Calu3 (cell line): ENCODE measurements around the gene UGT1A10. TPM values are rescaled to one million over a fixed set of nuclear protein-coding genes. Genes with fewer than 3 reads are reported as not detected.
A peak's percentile ranks its signal among the peaks of the same experiment; 100 is the strongest.

Experiments
- BruUV-seq: library from RNA; stranded (reverse); fragments of 400-500 nt; replicated peaks from 2 replicates; lab custom pipeline; 2021; lab: Mats Ljungman, UMichigan
- CTCF ChIA-PET: fragments of 300-600 bp; sonication (Branson Sonifier 250); formaldehyde crosslinking; loops from one replicate; lab custom pipeline; 2022; ENCODE audit warnings: antibody characterized with exemption; lab: Charles Lee
- DNase-seq: peaks from one replicate; pipeline ENCODE4 v3.0.0; 2022
- H3K27ac Mint-ChIP-seq: one replicate; pipeline ENCODE4 v1.8.0; 2022; ENCODE audit warnings: mixed read lengths; ENCODE audit not compliant: unreplicated experiment
- H3K27me3 Mint-ChIP-seq: one replicate; pipeline ENCODE4 v1.8.0; 2022; ENCODE audit warnings: mixed read lengths; ENCODE audit not compliant: unreplicated experiment
- H3K36me3 Mint-ChIP-seq: one replicate; pipeline ENCODE4 v1.8.0; 2022; ENCODE audit warnings: mild to moderate bottlenecking, moderate library complexity, mixed read lengths; ENCODE audit not compliant: insufficient read depth, unreplicated experiment
- H3K4me1 Mint-ChIP-seq: one replicate; pipeline ENCODE4 v1.8.0; 2022; ENCODE audit warnings: mild to moderate bottlenecking, low read depth, mixed read lengths; ENCODE audit not compliant: unreplicated experiment
- H3K4me3 Mint-ChIP-seq: one replicate; pipeline ENCODE4 v1.8.0; 2022; ENCODE audit warnings: mild to moderate bottlenecking, low read depth, moderate library complexity, mixed read lengths; ENCODE audit not compliant: unreplicated experiment
- H3K9me3 Mint-ChIP-seq: one replicate; pipeline ENCODE4 v1.8.0; 2022; ENCODE audit warnings: low read depth, mixed read lengths; ENCODE audit not compliant: unreplicated experiment
- CTCF ChIP-seq: fragments of 200-600 bp; IDR thresholded peaks from one replicate; pipeline ENCODE4 v1.8.0; 2022; ENCODE audit warnings: antibody characterized with exemption; ENCODE audit not compliant: unreplicated experiment
- intact Hi-C: fragments of 100-400 bp; cut with micrococcal nuclease; formaldehyde crosslinking; loops from one replicate; pipeline ENCODE4 v1.10.0; 2022; ENCODE audit not compliant: unreplicated experiment
- total RNA-seq: library from RNA; stranded (reverse); gene quantifications from 2 replicates; pipeline ENCODE4 v1.2.3, GENCODE V29; 2022

UGT1A10 gene
- total RNA-seq, 1 experiment from 2014 or later = 107 TPM

GRCh38 chr2:233760043-233760442 lies 123.8 kb downstream of the UGT1A10 start, which contains the start of gene UGT1A1:
UGT1A1 (plus strand) TSS chr2:233760270; CDS start chr2:233760288, 18 bp downstream.
- Mint-ChIP-seq H3K9me3 (no peaks in the 10 kb centered on the region), H3K4me3 (peak within 1 kb of the TSS; percentile 59), H3K27ac (peak within 1 kb of the TSS; percentile 81), H3K4me1 (peaks cover 84% of the 10 kb centered on the region), H3K36me3 (peaks cover 30% of the 10 kb centered on the region), H3K27me3 (no peaks in the 10 kb centered on the region)
- CTCF ChIA-PET = interaction anchor here (0.9 to 1.4 kb wide), 3 partner anchors 53 to 64 kb away, joined by 3 to 4 read pairs (median 4); no protein-coding TSS in a partner anchor
- intact Hi-C loops = loop anchor here (5.0 to 10.0 kb wide), 2 partner anchors 68 to 125 kb away; partner anchors contain the start of genes UGT1A10 and UGT1A6
- DNase-seq = peak; percentile 62
- BruUV-seq = no TSS peak
- no peak for TF ChIP-seq CTCF

- Mint-ChIP-seq H3K27ac (peak overlapping the region; percentile 81), H3K4me1 (peaks cover 87% of the 10 kb centered on the region), H3K36me3 (peaks cover 30% of the 10 kb centered on the region), H3K4me3 (peak overlapping the region; percentile 59), H3K9me3 (no peaks in the 10 kb centered on the region), H3K27me3 (no peaks in the 10 kb centered on the region)
- intact Hi-C loops = loop anchor here (5.0 to 10.0 kb wide), 2 partner anchors 69 to 126 kb away; partner anchors contain the start of genes UGT1A10 and UGT1A6
- DNase-seq = no peak
- TF ChIP-seq CTCF = no peak
- no TSS peak for BruUV-seq
- CTCF ChIA-PET = interaction anchor here (1.4 kb wide), 1 partner anchor 63 kb away, joined by 3 read pairs; no protein-coding TSS in a partner anchor
These were observed 125.0 kb downstream of the UGT1A10 start for GRCh38 chr2:233761040-233761769.

- no peak for TF ChIP-seq CTCF
- no peaks in the 10 kb centered on the region for H3K9me3 Mint-ChIP-seq
- intact Hi-C loops = loop anchor here (5.0 to 10.0 kb wide), 2 partner anchors 72 to 129 kb away; partner anchors contain the start of genes UGT1A10 and UGT1A6
- DNase-seq = peak; percentile 7
- peaks cover 68% of the 10 kb centered on the region for H3K4me1 Mint-ChIP-seq
- H3K27ac Mint-ChIP-seq = peak overlapping the region; percentile 50
- no peaks in the 10 kb centered on the region for H3K27me3 Mint-ChIP-seq
- CTCF ChIA-PET = interaction anchor here (0.6 kb wide), 1 partner anchor 77 kb away, joined by 3 read pairs; no protein-coding TSS in a partner anchor
- BruUV-seq = no TSS peak
- H3K4me3 Mint-ChIP-seq = peak overlapping the region; percentile 45
- peaks cover 22% of the 10 kb centered on the region for H3K36me3 Mint-ChIP-seq
These were observed 128.0 kb downstream of the UGT1A10 start for GRCh38 chr2:233764264-233764663.

- Mint-ChIP-seq H3K4me1 (peaks cover 63% of the 10 kb centered on the region), H3K9me3 (no peaks in the 10 kb centered on the region), H3K27ac (peak overlapping the region; percentile 50), H3K27me3 (no peaks in the 10 kb centered on the region), H3K36me3 (peaks cover 24% of the 10 kb centered on the region), H3K4me3 (peak overlapping the region; percentile 45)
- intact Hi-C loops = loop anchor here (5.0 to 10.0 kb wide), 2 partner anchors 72 to 130 kb away; partner anchors contain the start of genes UGT1A10 and UGT1A6
- TF ChIP-seq CTCF = no peak
- no TSS peak for BruUV-seq
- no peak for DNase-seq
- CTCF ChIA-PET = interaction anchor here (0.6 kb wide), 1 partner anchor 77 kb away, joined by 3 read pairs; no protein-coding TSS in a partner anchor
These were observed 128.5 kb downstream of the UGT1A10 start for GRCh38 chr2:233764761-233765160.
